Measurements from ENCODE around the gene USP20. TPM values are rescaled to one million over a fixed set of nuclear protein-coding genes. Genes with fewer than 3 reads are reported as not detected.

USP20 gene
- total RNA-seq, 4 donors from 2014 or later: 11.5 to 18.5 (median 15.5) TPM

- DNase-seq (ENCODE audit: low spot score) (no peak), ATAC-seq (ENCODE audit: low FRiP score) (no peak)
- no peak for TF ChIP-seq CTCF (IDR thresholded peaks at IDR 0.05)
These were observed 56.3 kb downstream of the USP20 start for GRCh38 chr9:129891569-129891968.

- no peak for DNase-seq (ENCODE audit: low spot score)
- no peak for ATAC-seq (ENCODE audit: low FRiP score)
- no peak for TF ChIP-seq CTCF (IDR thresholded peaks at IDR 0.05)
These were observed 59.0 kb downstream of the USP20 start for GRCh38 chr9:129894120-129894823.

GRCh38 chr9:129895376-129896268 lies 60.4 kb downstream of the USP20 start:
- ATAC-seq (ENCODE audit: low FRiP score): no peak
- TF ChIP-seq CTCF (IDR thresholded peaks at IDR 0.05): no peak
- DNase-seq (ENCODE audit: low spot score): no peak

GRCh38 chr9:129897263-129897662 lies 62.0 kb downstream of the USP20 start:
- no peak for TF ChIP-seq CTCF (IDR thresholded peaks at IDR 0.05)
- no peak for DNase-seq (ENCODE audit: low spot score)

GRCh38 chr9:129898185-129898584 lies 62.9 kb downstream of the USP20 start:
- DNase-seq (ENCODE audit: low spot score) (no peak), ATAC-seq (ENCODE audit: low FRiP score) (no peak)
- TF ChIP-seq CTCF (IDR thresholded peaks at IDR 0.05): no peak

More at GRCh38 chr9:129897263-129897662, 62.0 kb downstream of the USP20 start:
- no peak for ATAC-seq (ENCODE audit: low FRiP score)

- DNase-seq (ENCODE audit: low spot score) (no peak), ATAC-seq (ENCODE audit: low FRiP score) (no peak)
- no peak for TF ChIP-seq CTCF (IDR thresholded peaks at IDR 0.05)
These were observed 64.4 kb downstream of the USP20 start for GRCh38 chr9:129899620-129900019.

Data from omental fat pad (tissue), 4 donors.